PC-3 (cell line): Measurements from ENCODE around the gene ASPSCR1.

Experiments used
- CTCF ChIP-seq: fragments of 300-600 bp; sonication (generic); conservative IDR thresholded peaks from 2 replicates; pipeline ENCODE4 v1.5.1; 2017; ENCODE audit warnings: antibody characterized with exemption, low read depth, mild to moderate bottlenecking, low read length
- EZH2 ChIP-seq: fragments of 300-600 bp; sonication (generic); IDR thresholded peaks from one replicate; pipeline ENCODE4 v1.6.1; 2017; ENCODE audit warnings: antibody characterized with exemption, mild to moderate bottlenecking, low read length; ENCODE audit not compliant: unreplicated experiment
- EZH2phosphoT487 ChIP-seq: fragments of 300-600 bp; sonication (generic); IDR thresholded peaks from 2 replicates; pipeline ENCODE4 v1.6.1; 2018; ENCODE audit warnings: mild to moderate bottlenecking, antibody characterized with exemption, low read length, borderline replicate concordance

GRCh38 chr17:82035488-82035887 is 58.1 kb downstream of the ASPSCR1 start:
- TF ChIP-seq EZH2 (no peak), CTCF (no peak), EZH2phosphoT487 (no peak)
